GOT3 (cell line): ENCODE results near the gene SGF29.
"Not testable (repeated sequence)": the region's sequence is repeated elsewhere in the genome, so short reads cannot be mapped to it uniquely, and the experiment has no call there.

Experiments used
- DNase-seq: peaks from one replicate; lab custom pipeline; 2025; ENCODE audit warnings: mixed read lengths; lab: John Stamatoyannopoulos, UW

SGF29 gene

DNA sequence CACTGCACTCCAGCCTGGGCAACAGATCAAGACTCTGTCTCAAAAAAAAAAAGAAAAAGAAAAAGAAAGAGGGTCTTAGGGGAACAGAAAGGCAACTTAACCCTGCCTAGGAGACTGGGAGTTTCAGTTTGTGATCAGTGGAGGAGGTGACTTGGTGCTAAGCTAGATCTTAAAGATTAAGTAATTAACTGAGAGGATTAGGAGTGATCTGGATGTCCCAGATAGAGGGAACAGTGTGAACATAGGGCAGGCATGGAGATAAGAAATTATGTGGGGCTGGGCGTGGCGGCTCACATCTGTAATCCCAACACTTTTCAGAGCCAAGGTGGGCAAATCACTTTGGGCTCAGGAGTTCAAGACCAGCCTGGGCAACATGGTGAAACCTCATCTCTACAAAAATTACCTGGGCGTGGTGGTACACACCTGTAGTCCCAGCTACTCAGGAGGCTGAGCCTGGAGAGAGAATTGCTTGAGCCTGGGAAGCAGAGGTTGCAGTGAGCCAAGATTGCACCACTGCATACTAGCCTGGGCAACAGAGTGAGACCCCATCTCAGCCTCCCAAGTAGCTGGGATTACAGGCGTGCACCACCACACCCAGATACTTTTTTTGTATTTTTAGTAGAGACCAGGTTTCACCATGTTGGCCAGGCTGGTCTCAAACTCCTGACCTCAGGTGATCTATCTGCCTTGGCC is 12.7 kb downstream of the SGF29 start:
- not testable (repeated sequence) for DNase-seq

DNA sequence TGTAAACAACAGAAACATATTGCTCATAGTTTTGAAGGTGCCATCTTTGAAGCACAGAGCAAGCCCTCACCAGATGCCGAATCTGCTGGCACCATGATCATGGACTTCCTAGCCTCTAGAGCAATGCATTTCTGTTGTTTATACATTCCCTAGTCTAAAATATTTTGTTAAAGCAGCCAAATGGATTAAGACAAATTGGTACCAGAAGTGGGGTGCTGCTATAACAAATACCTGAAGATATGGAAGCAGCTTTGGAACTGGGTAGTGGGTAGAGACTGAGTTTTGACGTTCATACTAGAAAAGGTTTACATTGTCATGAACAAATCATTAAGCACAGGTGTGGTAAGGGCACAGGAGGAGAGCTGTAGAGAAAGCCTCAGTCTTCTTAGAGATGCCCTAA is 13.6 kb downstream of the SGF29 start:
- no peak for DNase-seq

- no peak for DNase-seq
Observed at GRCh38 chr16:28569021-28569420, 15.3 kb downstream of the SGF29 start.

GRCh38 chr16:28569968-28570752 is 16.4 kb downstream of the SGF29 start:
- no peak for DNase-seq

GRCh38 chr16:28572696-28573510 is 19.2 kb downstream of the SGF29 start:
- DNase-seq = no peak

DNA sequence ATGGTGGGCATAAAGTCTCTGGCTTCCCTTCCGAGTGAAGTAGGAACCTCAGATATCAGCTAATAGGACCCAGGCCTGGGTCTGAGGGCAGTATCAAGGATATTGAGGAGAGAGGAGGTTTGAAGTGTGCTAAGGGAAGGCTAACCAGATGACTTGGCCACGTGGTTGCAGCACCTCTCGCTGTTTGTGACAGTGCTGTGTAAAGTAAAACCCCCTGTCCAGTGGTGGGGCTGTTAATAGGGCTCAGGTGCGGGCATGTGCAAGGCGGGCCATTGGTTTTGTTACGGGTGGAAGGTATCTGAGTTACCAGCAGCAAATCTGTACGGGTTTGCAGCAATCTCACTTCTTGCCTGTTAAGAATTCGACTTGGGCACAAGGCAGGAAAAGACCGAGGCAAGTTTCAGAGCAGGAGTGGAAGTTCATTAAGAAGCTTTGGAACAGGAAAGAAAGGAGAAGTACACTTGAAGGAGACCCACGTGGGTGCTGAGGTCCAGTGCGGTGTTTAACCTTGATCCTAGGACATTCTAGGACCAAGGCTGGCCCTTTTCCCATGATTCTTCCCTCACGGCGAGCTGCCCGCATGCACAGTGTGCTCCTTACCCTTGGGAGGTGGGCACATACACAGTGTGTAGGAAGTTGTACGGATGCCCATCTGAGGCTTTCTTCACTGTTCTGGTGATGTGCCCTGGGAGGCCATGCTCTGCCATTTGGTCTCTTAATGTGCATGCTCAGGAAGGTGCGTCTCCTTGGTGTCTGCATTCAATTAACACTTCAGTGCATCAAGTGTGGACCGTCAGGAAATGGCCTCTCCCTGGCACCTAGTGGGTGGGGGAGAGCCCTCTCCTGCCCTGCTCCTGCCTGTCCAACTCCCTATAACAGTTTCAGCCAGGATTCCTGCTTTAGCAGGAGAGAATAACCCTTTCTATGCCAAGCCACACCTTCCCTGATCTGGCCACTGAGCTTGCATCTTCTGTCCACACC is 20.3 kb downstream of the SGF29 start:
- DNase-seq = no peak

- no peak for DNase-seq
Observed at GRCh38 chr16:28574925-28575324, 21.2 kb downstream of the SGF29 start.

DNA sequence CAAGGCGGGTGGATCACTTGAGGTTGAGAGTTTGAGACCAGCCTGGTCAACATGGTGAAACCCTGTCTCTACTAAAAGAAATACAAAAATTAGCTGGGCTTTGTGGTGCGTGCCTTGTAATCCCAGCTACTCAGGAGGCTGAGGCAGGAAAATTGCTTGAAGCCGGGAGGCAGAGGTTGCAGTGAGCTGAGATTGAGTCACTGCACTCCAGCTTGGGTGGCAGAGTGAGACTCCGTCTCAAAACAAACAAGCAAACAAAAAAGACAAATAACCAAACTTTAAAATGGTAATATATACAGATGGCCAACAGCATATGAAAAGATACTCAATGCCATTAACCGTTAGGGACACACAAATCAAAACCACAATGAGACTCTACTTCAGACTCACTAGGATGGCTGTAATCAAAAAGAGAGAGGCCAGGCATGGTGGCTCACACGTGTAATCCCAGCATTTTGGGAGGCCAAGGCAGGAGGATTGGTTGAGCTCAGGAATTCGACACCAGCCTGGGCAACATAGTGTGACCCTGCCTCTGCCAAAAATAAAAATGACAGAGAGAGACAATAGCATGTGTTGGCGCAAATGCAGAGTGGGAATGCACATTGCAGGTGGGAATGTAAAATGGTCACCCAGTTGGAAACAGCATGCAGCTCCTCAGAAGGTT is 21.9 kb downstream of the SGF29 start:
- DNase-seq = no peak

DNA sequence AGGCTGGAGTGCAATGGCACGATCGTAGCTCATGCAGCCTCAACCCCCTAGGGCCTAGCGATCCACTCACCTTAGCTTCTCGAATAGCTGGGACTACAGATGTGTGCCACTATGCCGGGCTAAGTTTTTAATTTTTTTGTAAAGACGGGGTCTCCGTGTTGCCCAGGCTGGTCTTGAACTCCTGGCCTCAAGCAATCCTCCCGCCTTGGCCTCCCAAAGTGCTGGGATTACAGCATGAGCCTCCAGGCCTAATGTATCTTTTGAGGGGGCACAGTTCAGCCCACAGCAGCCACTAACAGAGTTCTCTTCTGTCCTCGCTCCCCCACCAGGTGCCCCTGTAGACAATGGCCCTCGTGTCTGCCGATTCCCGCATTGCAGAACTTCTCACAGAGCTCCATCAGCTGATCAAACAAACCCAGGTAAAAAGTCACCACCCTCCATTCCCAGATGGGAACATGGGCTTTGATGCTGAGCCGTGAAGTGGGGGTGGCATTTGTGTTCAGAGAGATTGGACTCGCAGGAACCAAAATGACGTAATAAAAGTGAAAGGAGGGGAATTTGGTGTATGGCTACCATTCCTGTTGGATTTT is 27.1 kb downstream of the SGF29 start:
- DNase-seq = no peak

DNA sequence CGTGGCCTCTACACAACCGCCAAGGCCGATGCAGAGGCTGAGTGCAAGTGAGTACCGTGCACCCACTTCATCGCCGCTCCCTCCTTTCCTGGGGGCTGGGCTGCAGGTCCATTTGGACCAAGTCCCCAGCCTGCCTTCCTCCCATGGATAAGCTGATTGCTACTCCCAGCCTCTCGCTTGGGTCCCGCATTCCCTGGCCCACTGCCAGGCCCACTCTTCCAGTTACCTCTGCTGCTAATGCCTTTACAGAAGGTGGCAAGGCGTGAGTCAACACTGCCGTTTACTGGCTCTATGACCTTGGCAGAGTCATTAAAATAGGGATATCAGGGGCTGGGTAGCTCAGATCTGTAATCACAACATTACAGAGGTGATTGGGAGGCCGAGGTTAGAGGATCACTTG is 32.0 kb downstream of the SGF29 start:
- no peak for DNase-seq

GRCh38 chr16:28586466-28586865 is 32.7 kb downstream of the SGF29 start:
- DNase-seq = no peak

GRCh38 chr16:28587386-28587785 is 33.7 kb downstream of the SGF29 start:
- DNase-seq = no peak

- no peak for DNase-seq
Observed at GRCh38 chr16:28589069-28589468, 35.3 kb downstream of the SGF29 start.

- no peak for DNase-seq
Observed at GRCh38 chr16:28589930-28590329, 36.2 kb downstream of the SGF29 start.

DNA sequence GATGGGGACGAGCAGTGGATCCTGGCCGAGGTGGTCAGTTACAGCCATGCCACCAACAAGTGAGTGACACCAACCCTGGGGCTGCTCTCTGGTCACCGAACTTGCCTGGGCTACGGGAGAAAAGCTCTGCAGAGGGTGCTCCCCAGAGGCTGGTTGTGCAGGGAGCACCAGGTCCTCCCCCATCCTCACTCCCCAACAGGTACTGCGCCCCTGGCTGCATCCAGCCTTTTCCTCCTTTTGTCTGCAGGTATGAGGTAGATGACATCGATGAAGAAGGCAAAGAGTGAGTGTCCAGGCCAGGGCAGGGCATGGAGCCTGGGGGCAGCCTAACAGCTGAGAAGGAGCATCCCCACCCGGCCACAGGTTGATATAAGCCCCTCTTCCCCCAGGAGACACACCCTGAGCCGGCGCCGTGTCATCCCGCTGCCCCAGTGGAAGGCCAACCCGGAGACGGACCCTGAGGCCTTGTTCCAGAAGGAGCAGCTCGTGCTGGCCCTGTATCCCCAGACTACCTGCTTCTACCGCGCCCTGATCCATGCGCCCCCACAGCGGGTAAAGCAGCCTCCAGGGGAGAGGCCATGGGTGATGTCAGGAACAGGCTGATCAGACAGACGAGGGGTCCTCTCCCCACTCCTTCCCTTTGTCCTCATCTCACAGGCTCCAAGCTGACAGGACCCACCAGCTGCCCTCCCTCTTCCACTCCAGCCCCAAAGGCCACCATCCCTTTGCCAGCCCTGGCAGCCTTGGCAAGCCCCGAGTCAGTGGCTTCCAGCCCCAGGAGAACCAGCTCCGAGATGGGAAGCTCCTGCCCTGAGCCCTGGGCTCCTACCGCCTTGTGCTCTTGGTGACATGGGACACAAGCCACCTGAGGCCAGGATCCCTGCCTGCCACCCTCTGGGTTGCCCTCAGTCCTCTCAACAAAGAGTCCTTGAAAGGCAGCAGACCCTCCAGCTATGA is 36.9 kb downstream of the SGF29 start:
- no peak for DNase-seq

GRCh38 chr16:28591355-28591754 is 37.6 kb downstream of the SGF29 start:
- DNase-seq = no peak

DNA sequence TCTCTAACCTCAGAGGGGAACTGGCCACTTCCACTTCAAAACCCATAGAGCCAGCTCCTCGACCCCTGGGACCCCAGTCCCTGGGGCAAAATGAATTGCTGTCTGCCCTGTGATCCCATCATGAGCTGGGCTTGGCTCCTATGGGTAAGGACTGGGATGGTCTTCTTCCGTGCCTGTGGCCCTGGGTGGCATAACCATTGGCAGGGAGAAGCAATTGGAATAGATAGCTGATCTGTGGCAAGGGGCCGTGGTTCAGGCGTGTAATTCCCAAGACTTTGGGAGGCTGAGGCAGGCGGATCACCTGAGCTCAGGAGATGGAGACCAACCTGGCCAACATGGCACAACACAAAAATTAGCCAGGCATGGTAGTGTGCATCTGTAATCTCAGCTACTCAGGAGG is 38.8 kb downstream of the SGF29 start:
- DNase-seq = no peak

DNA sequence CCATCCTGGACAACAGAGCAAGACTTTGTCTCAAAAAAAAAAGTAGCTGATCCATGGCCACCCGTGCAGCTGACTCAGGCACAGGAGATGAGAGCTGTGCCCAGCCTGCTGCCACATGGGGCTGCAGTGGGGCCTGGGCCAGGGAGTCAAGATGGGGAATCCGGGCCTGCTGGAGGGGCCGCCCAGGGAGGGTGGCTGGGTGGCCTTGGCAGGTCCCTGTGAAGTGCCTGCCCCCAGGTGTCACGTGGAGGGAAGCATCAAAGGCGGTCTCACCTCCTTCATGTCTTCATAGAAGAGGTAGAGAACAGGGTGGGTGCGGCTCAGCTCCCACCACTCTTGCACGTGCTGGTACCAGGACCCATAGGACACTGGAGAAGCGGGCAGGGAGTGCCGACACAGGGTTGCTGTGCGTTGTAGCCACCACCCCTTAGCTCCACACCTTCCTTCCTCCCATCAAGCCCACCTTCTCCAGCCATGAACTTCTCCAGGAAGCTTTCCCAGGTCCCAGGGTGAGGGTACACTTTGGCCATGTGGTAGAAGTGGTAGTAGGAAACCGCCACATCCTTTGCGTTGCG is 39.3 kb downstream of the SGF29 start:
- no peak for DNase-seq

DNA sequence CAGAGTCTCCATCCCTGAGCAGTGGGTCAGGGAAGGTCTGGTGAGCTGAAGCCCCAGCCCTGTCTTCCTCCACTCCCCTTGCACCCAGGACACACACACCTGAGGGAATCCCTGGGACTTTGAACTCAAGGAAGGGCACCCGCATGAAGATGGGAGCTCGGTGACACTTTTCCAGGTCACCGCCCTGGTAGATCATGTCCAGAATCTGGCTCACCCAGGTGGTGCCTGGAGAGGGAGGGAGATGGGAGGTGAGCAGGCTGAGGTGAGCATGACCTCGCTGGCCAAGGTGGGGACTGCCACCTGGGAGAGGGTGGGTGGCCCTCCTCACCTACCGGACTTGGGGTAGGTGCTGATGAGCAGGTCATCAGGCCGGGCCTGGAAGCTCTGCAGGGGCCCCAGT is 41.7 kb downstream of the SGF29 start:
- DNase-seq = not testable (repeated sequence)
